GM12801 (cell line): ENCODE data around the gene KIFAP3.

Experiments
- CTCF ChIP-seq: IDR thresholded peaks from one replicate; pipeline ENCODE4 v1.5.1; 2011; ENCODE audit warnings: control low read depth; ENCODE audit not compliant: insufficient read length; ENCODE audit errors: extremely low read depth

The KIFAP3 gene

DNA sequence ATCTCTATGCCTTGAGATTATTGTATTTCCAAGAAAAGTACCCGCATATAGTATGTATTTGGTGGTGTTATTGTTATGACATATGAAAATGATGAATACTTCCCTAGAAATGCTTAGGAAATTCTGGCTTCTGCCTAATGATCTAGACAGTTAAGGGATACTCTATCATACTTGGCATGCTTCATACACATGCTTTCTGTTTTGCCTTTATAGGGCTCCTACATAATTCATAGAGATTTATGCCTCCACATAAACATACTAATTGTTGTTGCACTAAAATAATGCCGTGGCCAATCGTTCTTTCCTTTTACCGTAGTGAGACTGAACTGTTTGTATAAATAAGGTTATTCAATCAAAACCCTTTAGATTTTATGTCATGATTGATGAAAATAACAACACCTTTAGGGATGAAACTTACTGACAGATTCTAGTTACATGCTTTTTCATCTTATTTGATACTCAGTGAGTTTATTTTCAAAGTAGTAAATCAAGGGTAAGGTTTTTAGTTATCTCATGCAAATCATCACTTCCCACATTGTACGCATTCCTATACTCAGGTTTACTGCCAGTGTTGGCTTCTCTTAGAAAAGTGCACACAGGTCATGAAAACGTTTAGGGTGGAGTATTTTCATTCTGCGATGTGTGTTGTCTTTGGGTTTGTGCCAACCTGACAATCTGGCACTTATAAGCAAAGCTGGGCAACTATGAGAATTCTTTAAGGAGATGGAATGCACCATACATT is 140.3 kb downstream of the KIFAP3 start:
- TF ChIP-seq CTCF: no peak

GRCh38 chr1:169931795-169932231 is 142.7 kb downstream of the KIFAP3 start:
- no peak for TF ChIP-seq CTCF

DNA sequence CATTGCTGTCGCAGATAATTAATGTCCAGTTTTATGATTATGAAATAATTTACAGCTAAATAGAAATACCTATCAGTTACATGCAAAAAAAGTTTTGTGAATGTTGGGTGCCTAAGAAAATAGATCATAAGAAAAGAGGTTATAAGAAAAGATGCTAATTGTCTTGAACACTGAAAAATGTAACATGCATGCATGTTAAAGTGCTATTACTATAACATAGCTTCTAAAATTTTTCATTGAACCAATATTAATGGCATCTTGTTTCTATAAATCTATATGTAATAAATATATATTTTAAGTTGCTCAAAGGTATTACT is 145.3 kb downstream of the KIFAP3 start:
- TF ChIP-seq CTCF: no peak

DNA sequence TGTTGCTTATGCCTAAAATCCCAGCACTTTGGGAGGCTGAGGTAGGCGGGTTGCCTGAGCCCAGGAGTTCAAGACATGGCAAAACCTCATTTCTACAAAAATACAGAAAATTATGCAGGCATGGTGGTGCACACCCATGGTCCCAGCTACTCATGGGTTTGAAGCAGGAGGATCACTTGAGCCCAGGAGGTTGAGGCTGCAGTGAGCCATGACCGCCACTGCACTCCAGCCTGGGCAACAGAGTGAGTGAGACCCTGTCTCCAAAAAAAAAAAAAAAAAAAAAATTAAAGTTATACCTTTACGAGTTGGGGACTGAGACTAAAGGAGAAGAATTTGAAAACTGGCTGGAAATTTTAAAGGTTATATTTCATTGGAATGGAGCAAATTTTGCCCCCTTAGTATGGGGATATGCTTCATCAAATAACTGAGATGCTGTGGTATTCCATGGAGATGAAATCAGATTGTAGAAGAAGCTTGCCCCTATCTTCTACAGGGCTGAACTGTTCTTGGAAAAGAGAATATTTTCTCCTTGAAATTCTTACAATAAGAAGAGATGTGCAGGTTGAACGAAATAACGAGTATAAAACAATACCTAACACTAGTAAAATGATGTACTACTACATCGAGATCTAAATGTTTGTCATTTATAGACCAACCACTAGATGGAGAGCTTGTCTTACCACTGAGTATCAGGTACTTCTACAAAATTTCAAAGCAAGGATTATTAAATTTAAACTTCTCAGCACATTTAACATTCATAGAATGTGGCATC is 145.9 kb downstream of the KIFAP3 start:
- no peak for TF ChIP-seq CTCF

- no peak for TF ChIP-seq CTCF
These were observed 148.7 kb downstream of the KIFAP3 start for GRCh38 chr1:169925505-169926482.

DNA sequence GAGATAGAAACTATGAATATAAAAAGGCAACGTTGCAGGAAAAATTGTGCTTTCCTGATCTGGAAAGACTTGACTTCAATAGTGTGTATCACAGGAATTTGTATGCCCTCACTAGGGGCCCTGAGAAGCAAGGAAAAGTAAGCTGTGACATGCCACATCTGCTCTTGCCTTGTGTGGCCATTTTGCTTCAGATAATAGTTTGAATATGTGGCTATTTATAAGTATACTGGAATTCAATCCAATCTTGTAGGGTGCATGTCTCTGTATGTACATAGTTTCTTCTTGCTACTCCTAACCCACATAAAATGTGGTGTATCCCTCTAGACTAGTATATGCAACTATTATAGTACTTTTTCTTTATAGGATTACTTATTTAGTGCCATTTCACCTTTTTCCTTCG is 149.7 kb downstream of the KIFAP3 start:
- TF ChIP-seq CTCF: no peak

GRCh38 chr1:169924063-169924462 is 150.4 kb downstream of the KIFAP3 start:
- no peak for TF ChIP-seq CTCF
